ENCODE measurements around the gene SETBP1. TPM values are rescaled to one million over a fixed set of nuclear protein-coding genes. Genes with fewer than 3 reads are reported as not detected.

The SETBP1 gene
- total and polyA plus RNA-seq, 9 of the 15 experiments (the other 6 are each of a cell fraction or from before 2014, with no cell fraction given) = under 0.01 to 0.13 (median 0.04) TPM

DNA sequence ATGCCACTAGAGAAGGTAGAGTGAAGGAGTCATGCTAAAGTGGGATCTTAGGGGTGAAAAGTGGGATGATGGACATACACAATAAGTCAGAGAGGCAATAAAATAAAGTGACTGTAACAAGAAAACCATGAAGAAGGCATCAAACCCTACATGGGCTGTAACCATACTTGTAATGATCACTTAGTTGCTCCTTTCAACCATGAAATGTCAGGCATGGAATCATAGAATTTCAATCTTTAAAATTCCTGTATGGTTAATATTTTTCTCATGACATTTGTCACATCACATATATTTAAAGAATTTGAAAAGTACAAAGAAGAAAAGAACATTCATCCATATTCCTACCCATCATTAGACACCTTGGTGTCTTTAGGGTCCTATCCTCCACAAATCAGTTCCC lies 20.9 kb upstream of the SETBP1 start:
- intact Hi-C loops (cut with micrococcal nuclease) = no loop called here
- ATAC-seq (no peak), DNase-seq (ENCODE audit: extremely low read depth in 1 of 4, low spot score in 3 of 4) (no peak), FAIRE-seq (no peak)
- H3K4me1 ChIP-seq (replicated peaks in 1 of 2; ENCODE audit: control insufficient read depth in 2 of 2, insufficient read depth in 2 of 2, low read length in 2 of 2) = no peaks in the 10 kb centered on the region
- no TSS peak for BruUV-seq (replicated peaks)
- ChIA-PET POLR2A (no interaction called here), CTCF (ENCODE audit: low intra/inter-chr PET ratio) (no interaction called here)
- no peaks in the 10 kb centered on the region for H3K79me2 ChIP-seq (ENCODE audit: control insufficient read depth, insufficient read depth, low read length)
- no peak overlapping the region for H3K9ac ChIP-seq (ENCODE audit: insufficient read depth in 1 of 2, low read depth in 2 of 2, low read length in 2 of 2)
- no peaks in the 10 kb centered on the region for H3K36me3 ChIP-seq (ENCODE audit: control insufficient read depth, insufficient read depth, low read length)
- no peaks in the 10 kb centered on the region for H3K9me3 ChIP-seq (replicated peaks; ENCODE audit: control insufficient read depth, insufficient read depth, low read depth, low read length)
- H4K20me1 ChIP-seq (replicated peaks; ENCODE audit: control insufficient read depth, insufficient read depth, low read length) = no peaks in the 10 kb centered on the region
- in situ Hi-C loops (cut with MboI) = no loop called here
- no peak overlapping the region for H3K27ac ChIP-seq (ENCODE audit: extremely low read depth, low read depth, low read length)
- no peak overlapping the region for H3K4me3 ChIP-seq
- H3K27me3 ChIP-seq (ENCODE audit: control insufficient read depth in 2 of 2, insufficient read depth in 2 of 2, low read length in 2 of 2) = no peaks in the 10 kb centered on the region
- no peak overlapping the region for H3K4me2 ChIP-seq (ENCODE audit: insufficient read depth, low read length)
- H3K9me1 ChIP-seq (ENCODE audit: control insufficient read depth, insufficient read depth, low read length) = no peaks in the 10 kb centered on the region
- no peak for TF ChIP-seq SRSF7 (optimal IDR thresholded peaks at IDR 0.05; ENCODE audit: low read depth, low read length)
- H2AFZ ChIP-seq (ENCODE audit: low read depth, low read length) = no peak overlapping the region

DNA sequence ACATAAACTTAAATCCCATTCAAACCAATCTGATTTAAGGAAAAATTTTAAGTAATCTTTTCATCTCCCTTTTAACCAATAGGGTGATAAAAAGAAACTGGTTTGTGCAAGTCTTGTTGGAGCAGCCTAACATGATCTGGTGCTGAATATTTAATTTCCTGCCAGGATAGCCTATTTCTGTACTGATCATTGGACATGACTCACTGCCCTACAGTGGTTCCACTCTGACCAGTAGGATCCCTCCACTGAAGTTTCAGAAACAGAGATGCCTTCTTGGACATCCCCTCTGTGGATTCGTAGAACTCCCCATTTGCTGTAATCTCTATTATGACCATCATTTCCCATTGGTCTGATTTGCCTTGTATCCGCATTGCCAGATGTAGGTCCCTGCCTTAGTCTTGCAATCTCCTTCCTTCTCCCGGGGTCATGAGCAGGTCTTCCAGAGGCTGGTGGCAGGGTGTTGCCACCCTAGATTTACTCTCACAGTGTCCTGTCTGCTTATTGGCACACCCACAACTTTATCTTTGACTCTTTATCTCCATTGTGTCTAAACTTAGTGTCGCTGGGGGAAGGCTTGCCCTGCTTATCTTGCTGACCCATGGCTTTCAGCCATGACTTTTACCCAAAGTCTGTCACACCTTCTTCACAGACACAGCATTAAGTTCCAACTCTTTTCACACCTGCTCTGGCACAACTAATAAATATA lies 12.3 kb upstream of the SETBP1 start:
- H4K20me1 ChIP-seq (replicated peaks; ENCODE audit: control insufficient read depth, insufficient read depth, low read length) = no peaks in the 10 kb centered on the region
- no peak for ATAC-seq
- intact Hi-C loops (cut with micrococcal nuclease) = no loop called here
- no peak overlapping the region for H3K4me2 ChIP-seq (ENCODE audit: insufficient read depth, low read length)
- ChIA-PET CTCF (ENCODE audit: low intra/inter-chr PET ratio) (no interaction called here), POLR2A (no interaction called here)
- H3K27ac ChIP-seq (ENCODE audit: extremely low read depth, low read depth, low read length) = no peak overlapping the region
- FAIRE-seq = no peak
- no peak for DNase-seq (ENCODE audit: extremely low read depth in 1 of 4, low spot score in 3 of 4)
- H3K9me3 ChIP-seq (replicated peaks; ENCODE audit: control insufficient read depth, insufficient read depth, low read depth, low read length) = no peaks in the 10 kb centered on the region
- no TSS peak for BruUV-seq (replicated peaks)
- H3K79me2 ChIP-seq (ENCODE audit: control insufficient read depth, insufficient read depth, low read length) = no peaks in the 10 kb centered on the region
- no peak overlapping the region for H3K4me3 ChIP-seq
- H3K27me3 ChIP-seq (ENCODE audit: control insufficient read depth in 2 of 2, insufficient read depth in 2 of 2, low read length in 2 of 2) = no peaks in the 10 kb centered on the region
- no peaks in the 10 kb centered on the region for H3K9me1 ChIP-seq (ENCODE audit: control insufficient read depth, insufficient read depth, low read length)
- no peaks in the 10 kb centered on the region for H3K4me1 ChIP-seq (replicated peaks in 1 of 2; ENCODE audit: control insufficient read depth in 2 of 2, insufficient read depth in 2 of 2, low read length in 2 of 2)
- H3K9ac ChIP-seq (ENCODE audit: insufficient read depth in 1 of 2, low read depth in 2 of 2, low read length in 2 of 2) = no peak overlapping the region
- in situ Hi-C loops (cut with MboI) = no loop called here
- 4% methylated on average over 4 of the region's 4 CpGs for WGBS (ENCODE audit: insufficient coverage, low coverage, missing lambda C conversion rate)
- H2AFZ ChIP-seq (ENCODE audit: low read depth, low read length) = no peak overlapping the region
- no peaks in the 10 kb centered on the region for H3K36me3 ChIP-seq (ENCODE audit: control insufficient read depth, insufficient read depth, low read length)
- TF ChIP-seq HEY1 (CRISPR knock-in tag; IDR thresholded peaks at IDR 0.05; ENCODE audit: borderline replicate concordance) (no peak), EGR1 (conservative IDR thresholded peaks at IDR 0.05) (no peak), NFE2L1 (tag; IDR thresholded peaks at IDR 0.05; ENCODE audit: borderline replicate concordance, low read depth) (no peak), ZNF324 (CRISPR knock-in tag; IDR thresholded peaks at IDR 0.05) (no peak), CHAMP1 (IDR thresholded peaks at IDR 0.05) (no peak), MEF2A (IDR thresholded peaks at IDR 0.05; ENCODE audit: control insufficient read depth, low read depth, low read length) (no peak), KLF1 (tag; IDR thresholded peaks at IDR 0.05) (no peak), MTA3 (IDR thresholded peaks at IDR 0.05; ENCODE audit: borderline replicate concordance) (no peak), SRSF3 (IDR thresholded peaks at IDR 0.05; ENCODE audit: insufficient read depth, low read length) (no peak), SMAD3 (CRISPR knock-in tag; conservative IDR thresholded peaks at IDR 0.05) (no peak), IFI16 (CRISPR knock-in tag; IDR thresholded peaks at IDR 0.05) (no peak), SNAPC5 (CRISPR knock-in tag; IDR thresholded peaks at IDR 0.05) (no peak), SOX6 (IDR thresholded peaks at IDR 0.05) (no peak)
